ENCODE results near the gene USP37.

Gene USP37

DNA sequence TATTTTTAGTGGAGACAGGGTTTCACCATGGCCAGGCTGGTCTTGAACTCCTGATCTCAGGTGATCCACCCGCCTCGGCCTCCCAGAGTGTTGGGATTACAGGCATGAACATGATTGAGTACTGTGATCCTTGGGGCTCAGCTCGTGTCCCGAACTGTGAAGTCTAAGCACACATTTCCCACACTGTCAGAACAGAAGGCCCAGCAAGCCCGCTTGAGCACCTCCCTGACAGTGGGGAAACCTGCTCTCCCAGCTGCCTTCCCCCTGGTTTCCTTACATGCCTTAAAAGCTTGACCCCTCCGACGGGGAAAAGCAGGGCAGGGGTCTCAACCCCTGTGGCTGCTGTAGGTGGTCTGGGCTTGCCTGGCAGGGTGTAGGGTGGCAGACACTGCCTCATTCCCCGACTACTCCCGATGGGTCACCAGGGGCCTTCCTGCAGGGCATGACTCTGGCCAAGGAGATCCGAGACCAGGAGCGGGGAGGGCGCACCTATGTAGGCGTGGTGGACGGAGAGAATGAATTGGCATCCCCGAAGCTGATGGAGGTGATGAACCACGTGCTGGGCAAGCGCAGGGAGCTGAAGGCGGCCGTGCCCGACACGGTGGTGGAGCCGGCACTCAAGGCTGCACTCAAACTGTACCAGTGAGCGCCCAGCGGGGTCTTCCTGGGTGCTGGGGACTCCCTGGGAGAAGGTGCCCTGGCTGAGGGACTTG is 139.1 kb downstream of the USP37 start:
- DNase-seq = no peak

DNA sequence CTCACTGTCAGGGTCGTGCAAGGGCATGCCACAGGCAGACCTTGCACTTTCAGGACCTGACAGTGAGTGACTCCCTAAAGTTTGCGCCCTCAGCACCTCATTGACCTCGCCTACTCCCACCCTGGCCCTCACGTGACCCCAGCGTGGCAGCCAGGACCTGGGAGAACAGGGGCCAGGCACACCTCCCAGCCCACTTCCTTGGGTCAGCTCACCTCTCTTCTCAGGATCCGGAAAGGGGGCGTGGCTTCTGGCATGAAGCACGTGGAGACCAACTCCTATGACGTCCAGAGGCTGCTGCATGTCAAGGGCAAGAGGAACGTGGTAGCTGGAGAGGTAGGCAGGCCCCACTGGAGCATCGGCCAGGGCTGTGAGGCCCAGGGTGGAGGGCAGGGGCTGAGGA is 140.4 kb downstream of the USP37 start:
- DNase-seq = no peak

DNA sequence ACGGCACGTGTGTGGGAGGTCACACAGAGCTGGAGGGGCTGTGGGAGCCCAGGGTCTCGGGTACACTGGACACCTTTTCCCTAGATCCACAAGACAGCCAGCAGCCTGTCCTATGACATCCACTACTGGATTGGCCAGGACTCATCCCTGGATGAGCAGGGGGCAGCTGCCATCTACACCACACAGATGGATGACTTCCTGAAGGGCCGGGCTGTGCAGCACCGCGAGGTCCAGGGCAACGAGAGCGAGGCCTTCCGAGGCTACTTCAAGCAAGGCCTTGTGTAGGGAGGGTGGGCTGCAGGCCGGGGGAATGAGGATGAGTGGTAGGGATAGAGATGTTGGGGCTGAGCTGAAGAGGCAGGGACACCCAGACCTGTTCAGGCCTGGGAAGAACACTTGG is 142.6 kb downstream of the USP37 start:
- DNase-seq = no peak

DNA sequence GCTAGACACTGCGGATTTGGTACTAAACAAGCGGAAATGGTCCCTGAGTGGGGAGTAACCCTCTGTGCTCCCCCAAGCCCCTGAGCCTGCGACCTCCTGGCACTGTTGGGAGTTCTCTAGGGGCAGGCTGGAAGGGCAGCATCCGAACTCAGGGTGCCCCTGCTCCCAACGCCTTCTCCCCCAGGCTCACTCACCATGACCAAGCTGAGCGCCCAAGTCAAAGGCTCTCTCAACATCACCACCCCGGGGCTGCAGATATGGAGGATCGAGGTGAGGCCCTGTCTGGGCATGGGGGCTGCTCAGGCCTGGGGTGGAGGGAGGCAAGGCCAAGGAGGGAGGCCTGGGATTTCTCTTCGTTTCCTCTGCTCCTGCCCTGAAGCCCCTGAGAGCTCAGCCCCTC is 144.6 kb downstream of the USP37 start:
- no peak for DNase-seq

DNA sequence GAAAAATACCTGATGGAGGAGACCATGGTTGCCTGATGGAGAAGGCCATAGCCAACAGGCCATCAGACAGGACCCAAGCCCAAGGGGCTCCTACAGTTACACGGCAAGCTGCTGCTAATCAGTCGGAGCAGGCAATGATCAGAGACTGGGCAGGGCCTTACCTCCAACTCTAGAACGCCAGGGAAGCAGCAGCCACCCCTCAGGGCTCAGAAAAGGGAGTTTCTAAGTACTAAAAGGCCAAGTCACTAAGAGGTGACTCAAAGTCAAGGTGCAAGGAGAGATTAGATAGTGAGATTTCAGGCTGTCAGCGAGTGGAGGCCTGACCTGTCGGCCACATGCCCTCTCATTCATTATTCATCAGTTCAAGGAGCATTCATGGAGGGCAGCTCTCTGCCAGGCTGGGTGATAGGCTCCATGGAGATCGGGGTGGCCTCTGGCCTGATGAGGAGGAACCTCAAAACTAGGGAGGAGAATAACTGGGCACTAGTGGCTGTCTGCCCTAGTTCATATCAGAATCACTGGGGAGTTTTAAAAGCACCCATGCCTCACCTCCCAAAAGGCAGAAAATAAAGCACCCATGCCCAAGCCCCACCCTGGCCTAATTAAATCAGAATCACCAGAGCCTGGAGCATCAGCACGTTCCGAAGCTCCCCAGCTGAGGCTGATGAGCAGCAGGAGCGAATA is 145.6 kb downstream of the USP37 start:
- DNase-seq = no peak

DNA sequence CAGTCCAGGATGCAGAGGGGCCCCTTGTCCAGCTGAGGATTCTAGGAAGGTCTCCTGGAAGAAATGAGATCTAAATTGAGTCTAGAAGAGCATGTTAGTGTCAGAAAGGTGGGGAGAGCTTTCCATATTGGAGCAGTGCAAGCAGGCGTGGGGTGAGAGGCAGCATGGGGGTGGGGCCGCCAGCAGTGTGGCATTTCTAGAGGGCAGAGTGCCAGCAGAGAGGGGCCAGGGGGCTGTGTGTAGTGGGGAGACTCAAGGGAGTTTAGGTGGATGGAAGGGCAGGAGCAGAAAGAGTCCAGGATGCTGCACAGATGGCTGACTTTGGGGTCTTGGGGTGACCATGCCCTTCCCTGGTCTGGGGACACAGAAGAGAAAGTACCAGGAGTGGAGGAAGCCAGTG is 147.1 kb downstream of the USP37 start:
- DNase-seq = no peak

DNA sequence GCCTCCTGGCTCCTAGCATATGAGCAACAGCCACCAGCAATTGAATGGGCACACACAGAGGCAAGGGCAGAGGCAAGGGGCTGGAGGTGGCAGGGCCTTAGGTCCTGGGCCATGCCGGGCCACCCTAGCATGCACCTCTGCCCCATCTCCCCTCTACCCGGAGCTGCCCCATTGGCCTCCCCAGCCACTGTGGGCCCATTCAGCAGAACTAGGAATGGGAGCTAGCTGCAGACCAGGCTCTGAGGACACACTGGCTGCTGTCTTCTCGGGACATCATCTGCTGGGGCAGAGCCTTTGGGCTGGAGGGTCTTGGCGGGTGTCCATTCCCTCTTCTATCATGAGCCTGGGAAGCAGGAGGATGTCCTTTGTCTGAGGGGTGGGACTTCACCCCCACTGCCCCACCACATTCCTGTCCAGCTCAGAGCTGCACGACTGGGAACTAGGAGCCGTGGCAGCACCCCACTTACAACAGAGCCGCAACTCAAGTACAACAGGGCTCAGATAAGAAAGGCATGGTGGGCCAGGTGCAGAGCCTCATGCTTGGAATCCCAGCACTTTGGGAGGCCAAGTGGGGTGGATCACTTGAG is 148.4 kb downstream of the USP37 start:
- DNase-seq = no peak

DNA sequence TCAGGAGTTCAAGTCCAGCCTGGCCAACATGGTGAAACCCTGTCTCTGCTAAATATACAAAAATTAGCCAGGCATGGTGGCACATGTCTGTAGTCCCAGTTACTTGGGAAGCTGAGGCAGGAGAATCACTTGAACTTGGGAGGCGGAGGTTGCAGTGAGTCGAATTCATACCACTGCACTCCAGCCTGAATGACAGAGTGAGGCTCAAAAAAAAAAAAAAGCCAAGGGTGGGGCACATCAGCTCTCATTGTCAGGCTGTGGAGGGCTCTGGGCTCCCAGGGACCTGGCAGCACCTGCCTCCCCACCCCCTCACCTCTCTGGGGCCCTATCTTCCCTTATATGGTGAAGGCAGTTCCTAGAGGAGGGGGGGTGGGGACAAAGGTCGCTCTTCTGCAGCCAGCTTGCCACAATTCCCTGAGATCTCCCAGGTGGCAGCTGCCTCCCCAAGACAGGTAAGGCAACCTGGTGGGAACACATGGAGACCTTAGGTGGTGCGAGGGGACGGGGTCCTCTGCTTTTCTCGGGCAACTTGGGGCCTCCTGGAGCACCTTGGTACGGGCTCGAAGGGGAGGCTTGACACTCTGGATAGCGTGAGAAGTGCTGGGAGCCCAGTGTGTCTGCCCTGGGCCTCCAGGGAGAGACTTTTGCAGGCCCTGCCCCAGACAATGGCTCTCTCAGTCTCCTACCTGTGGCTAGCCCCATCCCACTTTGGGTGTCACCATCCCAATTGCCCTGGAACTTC is 149.3 kb downstream of the USP37 start, which contains the start of gene VIL1:
TSS of gene VIL1 (plus strand) at position 407 of the 742 bp plus-strand sequence. CDS start 4,656 bp downstream, outside the sequence.
- DNase-seq = no peak

DNA sequence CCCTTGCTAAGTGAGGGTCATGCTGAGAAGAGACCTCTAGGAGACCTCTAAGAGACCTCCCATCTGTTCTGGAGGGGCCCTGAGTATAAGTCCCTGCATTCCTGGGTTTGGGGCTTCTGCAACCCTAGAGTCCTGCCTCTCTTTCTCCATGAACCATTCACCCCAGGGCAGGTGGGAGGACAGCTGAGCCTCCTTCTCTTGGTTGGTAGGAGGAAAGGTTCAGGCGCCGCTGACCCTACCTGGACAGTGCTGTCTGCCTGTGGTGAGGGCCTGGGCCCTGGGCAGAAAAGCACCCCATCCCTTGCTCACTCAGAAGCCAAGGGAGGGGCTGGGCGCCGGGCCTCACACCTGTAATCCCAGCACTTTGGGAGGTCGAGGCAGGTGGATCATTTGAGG is 149.8 kb downstream of the USP37 start:
- no peak for DNase-seq

DNA sequence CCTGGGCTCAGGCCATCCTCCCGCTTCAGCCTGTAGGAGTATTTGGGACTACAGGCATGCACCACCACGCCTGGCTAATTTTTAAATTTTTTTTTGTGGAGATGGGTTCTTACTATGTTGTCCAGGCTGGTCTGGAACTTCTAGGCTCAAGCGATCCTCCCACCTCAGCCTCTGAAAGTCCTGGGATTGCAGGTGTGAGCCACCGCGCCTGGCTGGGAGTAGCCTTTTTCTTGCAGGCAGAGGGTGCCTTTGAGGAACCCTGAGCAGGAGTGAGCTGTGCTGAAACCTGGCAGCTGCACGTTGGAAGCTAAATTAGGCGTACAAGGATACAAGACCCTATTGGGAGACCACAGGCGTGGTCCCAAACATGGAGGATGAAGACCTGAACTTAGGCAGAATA is 160.4 kb downstream of the USP37 start:
- no peak for DNase-seq

DNA sequence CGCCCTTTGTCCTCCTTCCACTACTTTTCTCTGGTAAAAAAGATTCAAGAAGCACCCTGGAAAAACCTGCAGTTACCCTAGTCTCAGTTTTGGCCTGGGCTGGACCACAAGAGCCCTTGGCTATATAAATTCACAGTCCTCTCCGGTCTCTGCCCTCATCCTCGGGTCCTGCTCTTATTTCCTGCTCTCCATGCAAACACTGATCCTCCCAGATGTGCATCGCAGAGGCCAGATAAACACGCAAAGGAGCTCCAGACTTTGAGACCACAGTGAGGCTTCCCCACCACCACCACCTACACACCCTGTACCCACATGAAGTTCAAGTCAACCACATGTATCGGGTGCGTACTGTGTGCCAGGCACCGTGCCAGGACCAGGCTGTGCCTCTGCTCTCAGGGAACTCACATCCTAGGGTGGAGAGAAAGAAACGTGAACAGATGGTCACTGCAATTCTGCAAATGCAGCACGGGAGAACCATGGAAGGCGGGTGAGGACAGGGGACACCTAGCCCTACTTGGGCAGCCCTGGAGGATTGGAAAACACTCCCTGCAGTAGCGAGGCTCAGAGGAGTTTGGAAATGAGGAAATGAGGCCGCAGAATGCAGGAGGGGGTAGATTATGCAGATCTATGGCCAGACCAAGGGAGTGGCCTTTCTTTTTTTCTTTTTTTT is 161.1 kb downstream of the USP37 start:
- DNase-seq = peak; percentile 41

DNA sequence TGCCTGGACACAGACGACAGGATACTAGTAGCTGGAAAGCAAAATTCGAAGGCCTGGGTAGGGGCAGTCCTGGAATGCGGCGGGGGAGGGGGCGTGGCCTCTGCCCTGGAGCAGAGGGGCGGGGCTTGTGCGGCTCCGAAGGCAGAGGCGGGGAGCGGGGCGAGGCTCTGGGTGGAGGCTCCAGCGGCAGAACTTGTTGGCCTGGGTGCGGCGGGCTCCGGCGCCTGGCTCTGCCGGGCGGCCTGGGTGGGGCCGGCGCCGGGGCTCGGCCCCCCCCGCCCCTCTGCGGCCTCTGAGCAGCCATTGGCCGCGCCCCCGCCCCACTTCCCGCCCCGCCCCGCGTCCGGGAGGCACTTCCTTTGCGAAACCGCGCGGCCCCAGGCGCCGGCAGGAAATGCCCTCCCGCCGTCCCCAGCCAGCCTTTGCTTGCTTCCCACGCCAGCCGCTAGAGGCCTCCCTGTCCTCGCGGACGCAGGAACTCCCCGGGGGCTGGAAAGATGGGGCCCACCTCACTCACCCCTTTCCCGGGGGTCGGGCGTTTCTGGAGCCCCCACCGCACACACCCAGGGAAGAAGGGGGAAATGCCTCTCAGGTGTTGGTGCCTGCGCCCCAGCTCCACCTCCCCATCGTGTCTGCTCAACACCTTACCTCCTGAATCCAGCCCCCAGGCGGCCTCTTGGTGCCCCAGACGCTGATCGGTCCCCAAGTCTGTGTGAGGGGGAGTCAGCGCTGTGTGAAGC is 161.8 kb downstream of the USP37 start:
- DNase-seq = peak; percentile 95

DNA sequence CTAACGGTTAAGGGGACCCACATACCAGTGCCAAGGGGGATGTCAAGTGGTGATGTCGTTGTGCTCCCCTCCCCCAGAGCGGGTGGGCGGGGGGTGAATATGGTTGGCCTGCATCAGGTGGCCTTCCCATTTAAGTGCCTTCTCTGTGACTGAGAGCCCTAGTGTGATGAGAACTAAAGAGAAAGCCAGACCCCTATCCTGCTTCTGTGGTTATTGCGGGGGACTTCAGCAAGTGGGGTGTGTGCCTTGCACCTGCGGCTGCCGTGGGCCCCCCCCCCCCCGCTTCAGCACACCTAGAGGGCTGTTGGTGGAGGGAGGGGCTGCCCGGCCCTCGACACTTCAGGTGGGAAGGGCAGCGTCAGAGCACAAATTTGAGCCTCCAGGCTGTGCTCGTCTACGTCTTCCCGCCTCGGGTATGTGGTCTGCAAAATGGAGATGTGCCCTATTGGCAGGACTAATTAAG is 162.4 kb downstream of the USP37 start:
- no peak for DNase-seq

DNA sequence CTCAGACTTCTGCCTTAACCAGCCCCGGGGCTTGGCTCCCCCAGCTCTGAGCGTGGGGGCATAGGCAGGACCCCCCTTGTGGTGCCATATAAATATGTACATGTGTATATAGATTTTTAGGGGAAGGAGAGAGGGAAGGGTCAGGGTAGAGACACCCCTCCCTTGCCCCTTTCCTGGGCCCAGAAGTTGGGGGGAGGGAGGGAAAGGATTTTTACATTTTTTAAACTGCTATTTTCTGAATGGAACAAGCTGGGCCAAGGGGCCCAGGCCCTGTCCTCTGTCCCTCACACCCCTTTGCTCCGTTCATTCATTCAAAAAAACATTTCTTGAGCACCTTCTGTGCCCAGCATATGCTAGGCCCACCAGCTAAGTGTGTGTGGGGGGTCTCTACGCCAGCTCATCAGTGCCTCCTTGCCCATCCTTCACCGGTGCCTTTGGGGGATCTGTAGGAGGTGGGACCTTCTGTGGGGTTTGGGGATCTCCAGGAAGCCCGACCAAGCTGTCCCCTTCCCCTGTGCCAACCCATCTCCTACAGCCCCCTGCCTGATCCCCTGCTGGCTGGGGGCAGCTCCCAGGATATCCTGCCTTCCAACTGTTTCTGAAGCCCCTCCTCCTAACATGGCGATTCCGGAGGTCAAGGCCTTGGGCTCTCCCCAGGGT is 162.9 kb downstream of the USP37 start:
- DNase-seq = no peak

DNA sequence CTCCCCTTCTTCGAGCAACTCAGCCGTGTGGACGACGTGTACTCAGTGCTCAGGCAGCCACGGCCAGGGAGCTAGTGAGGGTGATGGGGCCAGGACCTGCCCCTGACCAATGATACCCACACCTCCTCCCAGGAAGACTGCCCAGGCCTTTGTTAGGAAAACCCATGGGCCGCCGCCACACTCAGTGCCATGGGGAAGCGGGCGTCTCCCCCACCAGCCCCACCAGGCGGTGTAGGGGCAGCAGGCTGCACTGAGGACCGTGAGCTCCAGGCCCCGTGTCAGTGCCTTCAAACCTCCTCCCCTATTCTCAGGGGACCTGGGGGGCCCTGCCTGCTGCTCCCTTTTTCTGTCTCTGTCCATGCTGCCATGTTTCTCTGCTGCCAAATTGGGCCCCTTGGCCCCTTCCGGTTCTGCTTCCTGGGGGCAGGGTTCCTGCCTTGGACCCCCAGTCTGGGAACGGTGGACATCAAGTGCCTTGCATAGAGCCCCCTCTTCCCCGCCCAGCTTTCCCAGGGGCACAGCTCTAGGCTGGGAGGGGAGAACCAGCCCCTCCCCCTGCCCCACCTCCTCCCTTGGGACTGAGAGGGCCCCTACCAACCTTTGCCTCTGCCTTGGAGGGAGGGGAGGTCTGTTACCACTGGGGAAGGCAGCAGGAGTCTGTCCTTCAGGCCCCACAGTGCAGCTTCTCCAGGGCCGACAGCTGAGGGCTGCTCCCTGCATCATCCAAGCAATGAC is 163.6 kb downstream of the USP37 start:
- DNase-seq = no peak

DNA sequence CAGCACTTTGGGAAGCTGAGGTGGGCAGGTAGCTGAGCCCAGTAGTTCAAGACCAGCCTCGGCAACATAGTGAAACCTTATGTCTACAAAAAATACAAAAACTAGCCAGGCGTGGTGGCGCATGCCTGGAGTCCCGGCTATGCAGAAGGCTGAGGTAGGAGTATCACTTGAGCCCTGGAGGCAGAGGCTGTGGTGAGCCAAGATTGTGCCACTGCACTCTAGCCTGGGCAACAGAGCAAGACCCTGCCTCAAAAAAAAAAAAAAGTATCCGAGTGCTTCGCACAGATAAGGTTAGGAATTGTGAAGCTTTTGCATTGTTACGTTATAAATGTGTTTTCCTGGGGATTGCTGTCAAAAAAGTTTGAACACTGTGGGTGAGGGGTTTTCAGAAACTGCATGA is 164.3 kb downstream of the USP37 start:
- DNase-seq = no peak

DNA sequence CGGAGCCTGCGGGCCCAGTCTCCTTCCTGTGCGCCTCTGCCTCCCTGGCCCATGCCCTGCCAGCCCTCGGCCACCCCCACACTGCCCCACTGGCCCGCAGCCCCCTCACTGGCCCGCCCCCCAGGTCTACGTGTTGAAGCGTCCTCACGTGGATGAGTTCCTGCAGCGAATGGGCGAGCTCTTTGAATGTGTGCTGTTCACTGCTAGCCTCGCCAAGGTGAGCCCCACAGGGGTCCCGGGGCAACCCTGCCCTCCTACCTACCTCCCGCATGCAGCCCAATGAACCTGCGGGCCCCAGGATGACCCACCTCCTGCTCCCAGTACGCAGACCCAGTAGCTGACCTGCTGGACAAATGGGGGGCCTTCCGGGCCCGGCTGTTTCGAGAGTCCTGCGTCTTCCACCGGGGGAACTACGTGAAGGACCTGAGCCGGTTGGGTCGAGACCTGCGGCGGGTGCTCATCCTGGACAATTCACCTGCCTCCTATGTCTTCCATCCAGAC is 165.2 kb downstream of the USP37 start:
- DNase-seq = no peak

DNA sequence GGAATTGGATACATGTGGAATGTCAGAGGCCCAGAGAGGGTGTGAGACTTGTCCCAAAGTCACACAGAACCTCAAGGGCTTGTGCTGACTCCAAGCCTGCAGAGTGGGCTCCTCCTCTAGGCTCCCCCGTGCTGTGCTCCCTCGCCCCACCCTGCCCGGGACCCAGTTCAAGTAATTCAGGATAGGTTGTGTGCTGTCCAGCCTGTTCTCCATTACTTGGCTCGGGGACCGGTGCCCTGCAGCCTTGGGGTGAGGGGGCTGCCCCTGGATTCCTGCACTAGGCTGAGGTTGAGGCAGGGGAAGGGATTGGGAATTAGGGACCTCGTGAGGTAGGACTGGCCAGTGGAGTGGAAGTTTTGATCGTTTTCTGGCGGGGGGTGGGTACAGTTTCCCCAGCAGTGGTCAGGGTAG is 165.7 kb downstream of the USP37 start:
- no peak for DNase-seq

DNA sequence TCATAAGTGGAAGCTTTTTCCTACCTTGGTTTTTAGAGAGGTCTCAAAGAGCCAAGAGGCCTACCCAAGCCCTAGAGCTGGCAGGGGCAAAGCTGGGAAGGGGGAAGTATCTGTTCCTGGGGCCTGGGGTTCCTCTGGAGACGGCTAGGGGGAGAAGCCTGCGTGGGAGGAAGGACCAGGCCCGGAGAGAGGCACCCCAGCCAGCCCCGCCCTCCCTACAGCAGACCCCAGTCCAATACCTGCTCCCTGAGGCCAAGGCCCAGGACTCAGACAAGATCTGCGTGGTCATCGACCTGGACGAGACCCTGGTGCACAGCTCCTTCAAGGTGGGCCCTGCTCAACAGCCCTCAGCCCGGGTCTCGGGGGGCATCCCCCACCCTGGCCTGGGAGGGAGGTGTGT is 166.3 kb downstream of the USP37 start:
- DNase-seq = no peak
